GM23338 (cell line): ENCODE measurements around the gene SORCS3. TPM values are rescaled to one million over a fixed set of nuclear protein-coding genes. Genes with fewer than 3 reads are reported as not detected.

ENCODE experiments used
- ATAC-seq: fragments of 200-7000 bp; cut with Tn5 transposase; 3 replicates; pipeline ENCODE4 v1.9.1; 2020
- DNase-seq: peaks from one replicate; pipeline ENCODE4 v3.0.0-alpha.2; 2015; ENCODE audit warnings: low spot score
- H2AFZ ChIP-seq: fragments of 200-600 bp; sonication (generic); 2 replicates; pipeline ENCODE4 v1.8.0; 2016; ENCODE audit warnings: antibody characterized with exemption, mild to moderate bottlenecking, moderate library complexity
- H3F3A ChIP-seq: fragments of 200-600 bp; sonication (generic); replicated peaks from 2 replicates; pipeline ENCODE4 v1.8.0; 2017; ENCODE audit warnings: antibody characterized with exemption, mixed run types, low read depth
- H3K27ac ChIP-seq: fragments of 200-600 bp; sonication (generic); 2 replicates; pipeline ENCODE4 v1.6.1; 2016; ENCODE audit warnings: low read depth
- H3K27me3 ChIP-seq: fragments of 200-600 bp; sonication (generic); 2 replicates; pipeline ENCODE4 v1.8.0; 2016; ENCODE audit warnings: mild to moderate bottlenecking, mixed run types, moderate library complexity; ENCODE audit not compliant: insufficient read depth
- H3K36me3 ChIP-seq: fragments of 200-600 bp; sonication (generic); 2 replicates; pipeline ENCODE4 v1.8.0; 2016; ENCODE audit warnings: mild to moderate bottlenecking; ENCODE audit not compliant: insufficient read depth
- H3K4me1 ChIP-seq: fragments of 200-600 bp; sonication (generic); 2 replicates; pipeline ENCODE4 v1.8.0; 2016; ENCODE audit warnings: mild to moderate bottlenecking, moderate library complexity; ENCODE audit not compliant: insufficient read depth
- H3K4me2 ChIP-seq: fragments of 200-600 bp; sonication (generic); 2 replicates; pipeline ENCODE4 v1.7.1; 2017; ENCODE audit warnings: mixed run types
- H3K4me3 ChIP-seq: fragments of 200-600 bp; sonication (generic); 2 replicates; pipeline ENCODE4 v1.6.1; 2016; ENCODE audit warnings: mixed run types
- H3K79me2 ChIP-seq: fragments of 200-600 bp; sonication (generic); replicated peaks from 2 replicates; pipeline ENCODE4 v1.8.0; 2017; ENCODE audit warnings: mild to moderate bottlenecking; ENCODE audit not compliant: insufficient read depth
- H3K9me2 ChIP-seq: fragments of 200-600 bp; sonication (generic); 2 replicates; pipeline ENCODE4 v1.8.0; 2017; ENCODE audit not compliant: insufficient read depth
- H4K20me1 ChIP-seq: fragments of 200-600 bp; sonication (generic); replicated peaks from 2 replicates; pipeline ENCODE4 v1.8.0; 2017; ENCODE audit warnings: mild to moderate bottlenecking; ENCODE audit not compliant: insufficient read depth
- H3K27ac Mint-ChIP-seq: 2 replicates; pipeline ENCODE4 v1.8.0; 2020; ENCODE audit warnings: inconsistent platforms, mild to moderate bottlenecking, moderate library complexity, mixed read lengths
- H3K27me3 Mint-ChIP-seq: 3 replicates; pipeline ENCODE4 v1.8.0; 2022; ENCODE audit warnings: low read depth, mild to moderate bottlenecking, moderate library complexity, mixed read lengths, inconsistent platforms; ENCODE audit not compliant: insufficient read depth, poor library complexity
- H3K36me3 Mint-ChIP-seq: 3 replicates; pipeline ENCODE4 v1.8.0; 2021; ENCODE audit warnings: low read depth, mild to moderate bottlenecking, inconsistent platforms, moderate library complexity, mixed read lengths
- H3K4me1 Mint-ChIP-seq: 3 replicates; pipeline ENCODE4 v1.8.0; 2020; ENCODE audit warnings: mild to moderate bottlenecking, inconsistent platforms, mixed read lengths
- H3K4me3 Mint-ChIP-seq: 3 replicates; pipeline ENCODE4 v1.8.0; 2021; ENCODE audit warnings: moderate library complexity, mild to moderate bottlenecking, inconsistent platforms, mixed read lengths
- H3K9me3 Mint-ChIP-seq: 3 replicates; pipeline ENCODE4 v1.8.0; 2020; ENCODE audit warnings: moderate library complexity, mild to moderate bottlenecking, inconsistent platforms, mixed read lengths
- CREB1 ChIP-seq: fragments of 250-450 bp; sonication (Bioruptor Pico); IDR thresholded peaks from 2 replicates; pipeline ENCODE4 v1.5.0; 2020; ENCODE audit warnings: low read depth, mild to moderate bottlenecking, moderate library complexity
- EZH2 ChIP-seq: fragments of 200-600 bp; sonication (generic); IDR thresholded peaks from one replicate; pipeline ENCODE4 v1.8.0; 2017; ENCODE audit warnings: antibody characterized with exemption, mild to moderate bottlenecking, low read depth; ENCODE audit not compliant: unreplicated experiment
- JUNB ChIP-seq: IDR thresholded peaks from one replicate; pipeline ENCODE4 v1.6.1; 2016; ENCODE audit warnings: antibody characterized with exemption; ENCODE audit not compliant: unreplicated experiment
- NANOG ChIP-seq: IDR thresholded peaks from 2 replicates; pipeline ENCODE4 v1.6.1; 2016; ENCODE audit warnings: antibody characterized with exemption, borderline replicate concordance
- POLR2AphosphoS5 ChIP-seq: IDR thresholded peaks from 2 replicates; pipeline ENCODE4 v1.6.1; 2016; ENCODE audit warnings: antibody characterized with exemption, low read depth
- STAT1 ChIP-seq: IDR thresholded peaks from one replicate; pipeline ENCODE4 v1.6.1; 2016; ENCODE audit warnings: antibody characterized with exemption; ENCODE audit not compliant: unreplicated experiment
- ZNF114 ChIP-seq: fragments of 250-450 bp; sonication (Bioruptor Pico); IDR thresholded peaks from 2 replicates; pipeline ENCODE4 v1.5.0; 2020; ENCODE audit warnings: mild to moderate bottlenecking, moderate library complexity
- ZNF331 ChIP-seq: fragments of 250-450 bp; sonication (Bioruptor Pico); IDR thresholded peaks from 2 replicates; pipeline ENCODE4 v1.5.0; 2020; ENCODE audit warnings: low read depth, mild to moderate bottlenecking, moderate library complexity
- polyA plus RNA-seq: library from polyadenylated mRNA; unstranded; fragments of >200 nt; fragmentation: Nextera tagmentation; extraction: Ambion mirVana; gene quantifications from 2 replicates; pipeline ENCODE4 v1.2.1, GENCODE V29; 2016
- total RNA-seq: library from RNA; depleted of rRNA; stranded (reverse); fragments of >200 nt; shearing (Covaris generic); gene quantifications from 2 replicates; pipeline ENCODE4 v1.2.3, GENCODE V29; 2014
- TF ChIP-seq, protein P1 (sequence below): fragments of 250-450 bp; sonication (Bioruptor Pico); IDR thresholded peaks from 2 replicates; pipeline ENCODE4 v1.5.0; 2020; ENCODE audit warnings: mild to moderate bottlenecking, moderate library complexity
- TF ChIP-seq, protein P2 (sequence below): IDR thresholded peaks from 2 replicates; pipeline ENCODE4 v1.6.1; 2016; ENCODE audit warnings: antibody characterized with exemption
- TF ChIP-seq, protein P3 (sequence below), 2 experiments: fragments of 200-600 bp in 1 of 2; sonication (generic) in 1 of 2; conservative IDR thresholded peaks; 2 replicates each; pipeline versions ENCODE4 v1.5.1 to v1.6.1; 2016 to 2017; ENCODE audit warnings: antibody characterized with exemption in 2 of 2, low read depth in 2 of 2, mild to moderate bottlenecking in 2 of 2, moderate library complexity in 1 of 2

Gene SORCS3
- total and polyA plus RNA-seq, 2 experiments from 2014 or later = 0.37 to 1.4 TPM

DNA sequence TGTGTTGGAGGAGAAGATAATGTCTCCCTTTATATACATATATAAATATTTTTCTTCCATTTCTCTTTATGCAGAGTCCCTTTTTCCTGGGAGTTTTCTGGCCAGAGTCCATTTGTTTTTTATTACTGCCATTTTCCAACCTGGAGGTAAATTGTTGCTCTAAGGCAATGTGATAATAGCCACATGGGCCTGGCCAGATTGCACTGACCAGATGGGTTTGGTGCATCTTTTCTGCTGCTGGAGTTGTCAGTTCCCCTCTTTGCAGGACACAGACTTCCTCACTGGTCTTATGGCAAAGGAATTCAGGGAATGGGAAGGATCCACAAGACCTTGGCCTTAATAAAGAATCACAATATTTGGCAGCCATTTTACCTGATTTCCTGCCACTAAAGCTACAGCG lies 254.9 kb downstream of the SORCS3 start:
- TF ChIP-seq STAT1 (no peak), EZH2 (no peak), POLR2AphosphoS5 (no peak), ZNF114 (CRISPR knock-in tag) (no peak), CREB1 (no peak), JUNB (no peak), NANOG (no peak), ZNF331 (CRISPR knock-in tag) (no peak)
- TF ChIP-seq, protein P1, sequence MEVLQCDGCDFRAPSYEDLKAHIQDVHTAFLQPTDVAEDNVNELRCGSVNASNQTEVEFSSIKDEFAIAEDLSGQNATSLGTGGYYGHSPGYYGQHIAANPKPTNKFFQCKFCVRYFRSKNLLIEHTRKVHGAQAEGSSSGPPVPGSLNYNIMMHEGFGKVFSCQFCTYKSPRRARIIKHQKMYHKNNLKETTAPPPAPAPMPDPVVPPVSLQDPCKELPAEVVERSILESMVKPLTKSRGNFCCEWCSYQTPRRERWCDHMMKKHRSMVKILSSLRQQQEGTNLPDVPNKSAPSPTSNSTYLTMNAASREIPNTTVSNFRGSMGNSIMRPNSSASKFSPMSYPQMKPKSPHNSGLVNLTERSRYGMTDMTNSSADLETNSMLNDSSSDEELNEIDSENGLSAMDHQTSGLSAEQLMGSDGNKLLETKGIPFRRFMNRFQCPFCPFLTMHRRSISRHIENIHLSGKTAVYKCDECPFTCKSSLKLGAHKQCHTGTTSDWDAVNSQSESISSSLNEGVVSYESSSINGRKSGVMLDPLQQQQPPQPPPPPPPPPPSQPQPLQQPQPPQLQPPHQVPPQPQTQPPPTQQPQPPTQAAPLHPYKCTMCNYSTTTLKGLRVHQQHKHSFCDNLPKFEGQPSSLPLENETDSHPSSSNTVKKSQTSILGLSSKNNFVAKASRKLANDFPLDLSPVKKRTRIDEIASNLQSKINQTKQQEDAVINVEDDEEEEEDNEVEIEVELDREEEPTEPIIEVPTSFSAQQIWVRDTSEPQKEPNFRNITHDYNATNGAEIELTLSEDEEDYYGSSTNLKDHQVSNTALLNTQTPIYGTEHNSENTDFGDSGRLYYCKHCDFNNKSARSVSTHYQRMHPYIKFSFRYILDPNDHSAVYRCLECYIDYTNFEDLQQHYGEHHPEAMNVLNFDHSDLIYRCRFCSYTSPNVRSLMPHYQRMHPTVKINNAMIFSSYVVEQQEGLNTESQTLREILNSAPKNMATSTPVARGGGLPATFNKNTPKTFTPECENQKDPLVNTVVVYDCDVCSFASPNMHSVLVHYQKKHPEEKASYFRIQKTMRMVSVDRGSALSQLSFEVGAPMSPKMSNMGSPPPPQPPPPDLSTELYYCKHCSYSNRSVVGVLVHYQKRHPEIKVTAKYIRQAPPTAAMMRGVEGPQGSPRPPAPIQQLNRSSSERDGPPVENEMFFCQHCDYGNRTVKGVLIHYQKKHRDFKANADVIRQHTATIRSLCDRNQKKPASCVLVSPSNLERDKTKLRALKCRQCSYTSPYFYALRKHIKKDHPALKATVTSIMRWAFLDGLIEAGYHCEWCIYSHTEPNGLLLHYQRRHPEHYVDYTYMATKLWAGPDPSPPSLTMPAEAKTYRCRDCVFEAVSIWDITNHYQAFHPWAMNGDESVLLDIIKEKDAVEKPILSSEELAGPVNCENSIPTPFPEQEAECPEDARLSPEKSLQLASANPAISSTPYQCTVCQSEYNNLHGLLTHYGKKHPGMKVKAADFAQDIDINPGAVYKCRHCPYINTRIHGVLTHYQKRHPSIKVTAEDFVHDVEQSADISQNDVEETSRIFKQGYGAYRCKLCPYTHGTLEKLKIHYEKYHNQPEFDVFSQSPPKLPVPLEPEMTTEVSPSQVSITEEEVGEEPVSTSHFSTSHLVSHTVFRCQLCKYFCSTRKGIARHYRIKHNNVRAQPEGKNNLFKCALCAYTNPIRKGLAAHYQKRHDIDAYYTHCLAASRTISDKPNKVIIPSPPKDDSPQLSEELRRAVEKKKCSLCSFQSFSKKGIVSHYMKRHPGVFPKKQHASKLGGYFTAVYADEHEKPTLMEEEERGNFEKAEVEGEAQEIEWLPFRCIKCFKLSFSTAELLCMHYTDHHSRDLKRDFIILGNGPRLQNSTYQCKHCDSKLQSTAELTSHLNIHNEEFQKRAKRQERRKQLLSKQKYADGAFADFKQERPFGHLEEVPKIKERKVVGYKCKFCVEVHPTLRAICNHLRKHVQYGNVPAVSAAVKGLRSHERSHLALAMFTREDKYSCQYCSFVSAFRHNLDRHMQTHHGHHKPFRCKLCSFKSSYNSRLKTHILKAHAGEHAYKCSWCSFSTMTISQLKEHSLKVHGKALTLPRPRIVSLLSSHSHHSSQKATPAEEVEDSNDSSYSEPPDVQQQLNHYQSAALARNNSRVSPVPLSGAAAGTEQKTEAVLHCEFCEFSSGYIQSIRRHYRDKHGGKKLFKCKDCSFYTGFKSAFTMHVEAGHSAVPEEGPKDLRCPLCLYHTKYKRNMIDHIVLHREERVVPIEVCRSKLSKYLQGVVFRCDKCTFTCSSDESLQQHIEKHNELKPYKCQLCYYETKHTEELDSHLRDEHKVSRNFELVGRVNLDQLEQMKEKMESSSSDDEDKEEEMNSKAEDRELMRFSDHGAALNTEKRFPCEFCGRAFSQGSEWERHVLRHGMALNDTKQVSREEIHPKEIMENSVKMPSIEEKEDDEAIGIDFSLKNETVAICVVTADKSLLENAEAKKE (CRISPR knock-in tag) = no peak
- TF ChIP-seq, protein P2, sequence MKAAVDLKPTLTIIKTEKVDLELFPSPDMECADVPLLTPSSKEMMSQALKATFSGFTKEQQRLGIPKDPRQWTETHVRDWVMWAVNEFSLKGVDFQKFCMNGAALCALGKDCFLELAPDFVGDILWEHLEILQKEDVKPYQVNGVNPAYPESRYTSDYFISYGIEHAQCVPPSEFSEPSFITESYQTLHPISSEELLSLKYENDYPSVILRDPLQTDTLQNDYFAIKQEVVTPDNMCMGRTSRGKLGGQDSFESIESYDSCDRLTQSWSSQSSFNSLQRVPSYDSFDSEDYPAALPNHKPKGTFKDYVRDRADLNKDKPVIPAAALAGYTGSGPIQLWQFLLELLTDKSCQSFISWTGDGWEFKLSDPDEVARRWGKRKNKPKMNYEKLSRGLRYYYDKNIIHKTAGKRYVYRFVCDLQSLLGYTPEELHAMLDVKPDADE = no peak
- TF ChIP-seq, protein P3, sequence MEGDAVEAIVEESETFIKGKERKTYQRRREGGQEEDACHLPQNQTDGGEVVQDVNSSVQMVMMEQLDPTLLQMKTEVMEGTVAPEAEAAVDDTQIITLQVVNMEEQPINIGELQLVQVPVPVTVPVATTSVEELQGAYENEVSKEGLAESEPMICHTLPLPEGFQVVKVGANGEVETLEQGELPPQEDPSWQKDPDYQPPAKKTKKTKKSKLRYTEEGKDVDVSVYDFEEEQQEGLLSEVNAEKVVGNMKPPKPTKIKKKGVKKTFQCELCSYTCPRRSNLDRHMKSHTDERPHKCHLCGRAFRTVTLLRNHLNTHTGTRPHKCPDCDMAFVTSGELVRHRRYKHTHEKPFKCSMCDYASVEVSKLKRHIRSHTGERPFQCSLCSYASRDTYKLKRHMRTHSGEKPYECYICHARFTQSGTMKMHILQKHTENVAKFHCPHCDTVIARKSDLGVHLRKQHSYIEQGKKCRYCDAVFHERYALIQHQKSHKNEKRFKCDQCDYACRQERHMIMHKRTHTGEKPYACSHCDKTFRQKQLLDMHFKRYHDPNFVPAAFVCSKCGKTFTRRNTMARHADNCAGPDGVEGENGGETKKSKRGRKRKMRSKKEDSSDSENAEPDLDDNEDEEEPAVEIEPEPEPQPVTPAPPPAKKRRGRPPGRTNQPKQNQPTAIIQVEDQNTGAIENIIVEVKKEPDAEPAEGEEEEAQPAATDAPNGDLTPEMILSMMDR (conservative IDR thresholded peaks at IDR 0.05; ENCODE audit: low read depth in 2 of 2) = no peak
- Mint-ChIP-seq H3K27me3 (peaks cover 1% of the 10 kb centered on the region), H3K4me3 (no peak overlapping the region), H3K9me3 (no peaks in the 10 kb centered on the region), H3K4me1 (no peaks in the 10 kb centered on the region; the same call in 2 of the 3 replicates), H3K36me3 (no peaks in the 10 kb centered on the region), H3K27ac (no peak overlapping the region)
- Histone ChIP-seq H3K4me1 (no peaks in the 10 kb centered on the region), H3K27me3 (no peaks in the 10 kb centered on the region), H3K36me3 (no peaks in the 10 kb centered on the region), H3K4me3 (no peak overlapping the region), H3K27ac (no peak overlapping the region), H4K20me1 (no peaks in the 10 kb centered on the region), H3K4me2 (no peak overlapping the region), H2AFZ (0 out of 2 replicates have a peak overlapping the region, but pooled peaks have one; percentile 38), H3F3A (no peaks in the 10 kb centered on the region), H3K9me2 (no peaks in the 10 kb centered on the region), H3K79me2 (no peaks in the 10 kb centered on the region)
- no peak for DNase-seq
- ATAC-seq = no peak
